Skeletal muscle satellite cell (primary cell): ENCODE measurements around the gene DPP6.

Experiments
- H3K27me3 ChIP-seq: 2 replicates; pipeline ENCODE4 v1.7.0; 2013; ENCODE audit warnings: low read length; ENCODE audit not compliant: control insufficient read depth, insufficient read depth
- H3K36me3 ChIP-seq: 2 replicates; pipeline ENCODE4 v1.7.0; 2013; ENCODE audit warnings: mild to moderate bottlenecking, control low read depth, low read length; ENCODE audit not compliant: insufficient read depth
- H3K4me1 ChIP-seq: 2 replicates; pipeline ENCODE4 v1.7.0; 2013; ENCODE audit warnings: low read length; ENCODE audit not compliant: control insufficient read depth, insufficient read depth
- H3K4me2 ChIP-seq: 2 replicates; pipeline ENCODE4 v1.7.0; 2013; ENCODE audit warnings: mild to moderate bottlenecking, low read length
- H3K4me3 ChIP-seq: 2 replicates; pipeline ENCODE4 v1.7.0; 2013; ENCODE audit warnings: low read length
- H3K9ac ChIP-seq: 2 replicates; pipeline ENCODE4 v1.7.0; 2013; ENCODE audit warnings: mild to moderate bottlenecking, low read depth, low read length, moderate library complexity
- H3K9me3 ChIP-seq: replicated peaks from 2 replicates; pipeline ENCODE4 v1.7.0; 2013; ENCODE audit warnings: mild to moderate bottlenecking, control low read depth, low read length

The DPP6 gene

DNA sequence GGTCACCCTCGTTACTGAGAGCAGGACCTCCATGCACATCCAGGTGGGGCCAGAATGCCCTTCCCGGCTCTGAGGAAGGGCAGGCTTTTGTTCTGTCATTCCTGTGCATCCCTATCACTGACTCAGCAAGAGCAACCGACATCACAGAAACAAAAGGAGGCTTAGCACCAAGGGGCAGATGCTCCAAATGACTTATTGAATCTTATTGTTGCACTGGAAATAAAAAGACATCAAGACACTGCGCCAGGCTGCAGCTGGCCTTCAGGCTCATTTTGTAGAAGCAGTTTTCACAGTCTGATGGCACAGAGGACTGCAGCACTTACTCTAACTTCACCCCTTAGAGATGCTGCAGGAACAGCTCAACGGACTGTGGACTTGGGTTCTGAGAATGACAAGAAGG lies 824.3 kb downstream of the DPP6 start:
- peaks cover 7% of the 10 kb centered on the region for H3K9me3 ChIP-seq

DNA sequence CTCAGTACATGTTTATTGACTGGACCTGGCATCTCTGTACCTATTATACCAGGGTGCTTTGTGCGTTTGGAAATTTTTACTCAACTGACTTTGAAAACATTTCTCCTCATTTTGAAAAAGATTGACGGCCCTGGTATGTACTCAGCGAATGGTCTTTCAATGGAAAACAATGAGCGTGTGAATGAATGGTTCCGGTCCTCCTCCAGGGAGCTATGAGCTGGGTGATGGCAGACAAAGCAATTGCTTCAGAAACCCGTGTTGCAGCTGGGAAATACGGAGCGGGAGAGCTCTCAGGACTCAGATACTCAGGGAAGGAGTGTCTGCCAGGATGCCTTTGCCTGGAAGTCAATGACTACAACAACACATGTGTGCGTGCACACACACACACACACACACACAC lies 824.8 kb downstream of the DPP6 start:
- Histone ChIP-seq H3K9ac (no peak overlapping the region), H3K27me3 (no peaks in the 10 kb centered on the region), H3K36me3 (no peaks in the 10 kb centered on the region), H3K4me3 (no peak overlapping the region), H3K4me2 (no peak overlapping the region), H3K9me3 (peaks cover 7% of the 10 kb centered on the region), H3K4me1 (no peaks in the 10 kb centered on the region)

More for the DNA sequence above, 824.3 kb downstream of the DPP6 start:
- Histone ChIP-seq H3K36me3 (no peaks in the 10 kb centered on the region), H3K4me3 (no peak overlapping the region), H3K4me2 (no peak overlapping the region), H3K4me1 (no peaks in the 10 kb centered on the region), H3K9ac (no peak overlapping the region), H3K27me3 (no peaks in the 10 kb centered on the region)

DNA sequence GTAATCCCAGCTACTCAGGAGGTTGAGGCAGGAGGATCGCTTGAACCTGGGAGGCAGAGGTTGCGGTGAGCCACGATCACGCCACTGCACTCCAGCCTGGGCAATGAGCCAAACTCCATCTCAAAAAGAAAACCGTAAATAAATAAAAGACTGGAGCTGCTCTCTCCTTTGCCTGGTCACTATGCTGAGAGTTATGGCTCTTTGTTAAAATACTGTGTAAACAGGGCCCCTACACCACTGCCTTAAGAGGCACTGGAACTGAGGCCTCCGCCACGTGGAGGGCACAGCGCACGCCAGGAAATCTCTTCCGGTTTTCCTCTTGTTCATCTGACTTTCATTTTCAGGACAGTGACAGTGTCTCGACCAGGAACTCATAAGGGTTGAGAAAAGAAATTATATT lies 827.4 kb downstream of the DPP6 start:
- Histone ChIP-seq H3K4me3 (no peak overlapping the region), H3K27me3 (no peaks in the 10 kb centered on the region), H3K9ac (no peak overlapping the region), H3K4me1 (no peaks in the 10 kb centered on the region), H3K9me3 (peaks cover 20% of the 10 kb centered on the region), H3K4me2 (no peak overlapping the region), H3K36me3 (no peaks in the 10 kb centered on the region)

DNA sequence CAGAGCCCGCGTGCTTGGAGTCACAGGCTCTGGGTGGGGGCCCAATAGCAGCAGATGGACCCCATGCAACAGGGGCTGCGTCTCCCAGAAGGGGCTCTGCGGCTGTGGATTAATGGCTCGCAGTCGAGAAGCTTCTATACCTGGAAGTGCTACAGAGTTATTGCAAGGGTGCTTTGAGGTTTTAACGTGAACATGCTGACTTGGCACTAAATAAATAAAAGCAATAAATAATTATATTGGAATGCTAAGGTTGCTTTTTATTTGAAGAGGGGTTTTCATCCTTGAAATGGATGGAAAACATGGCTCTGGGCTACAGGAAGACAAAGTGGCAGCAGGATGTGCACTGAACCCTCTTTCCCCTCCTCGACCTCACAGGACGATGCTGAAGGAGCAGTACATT lies 828.3 kb downstream of the DPP6 start:
- Histone ChIP-seq H3K4me1 (no peaks in the 10 kb centered on the region), H3K4me2 (no peak overlapping the region), H3K36me3 (no peaks in the 10 kb centered on the region), H3K27me3 (no peaks in the 10 kb centered on the region), H3K9me3 (peaks cover 21% of the 10 kb centered on the region), H3K9ac (no peak overlapping the region), H3K4me3 (no peak overlapping the region)

DNA sequence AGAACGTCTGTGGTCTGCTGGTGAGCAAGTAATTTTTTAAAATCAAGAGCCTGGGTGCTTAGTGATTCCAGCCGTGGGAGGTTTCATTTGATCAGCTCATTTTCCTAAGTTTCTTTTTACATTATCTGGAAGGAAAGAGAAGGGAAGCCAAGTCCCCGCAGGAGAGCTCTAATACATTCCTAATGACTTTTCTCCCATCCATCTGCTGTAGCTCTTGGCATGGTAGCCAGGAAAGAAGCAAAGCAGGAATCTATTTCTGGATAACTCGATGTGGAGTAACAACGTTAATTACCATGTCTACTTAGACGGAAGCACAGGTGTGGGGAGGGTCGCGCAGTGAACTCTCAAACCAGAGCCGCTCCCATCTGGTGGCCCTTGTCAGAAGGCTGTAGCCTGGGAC lies 828.8 kb downstream of the DPP6 start:
- Histone ChIP-seq H3K27me3 (no peaks in the 10 kb centered on the region), H3K9ac (no peak overlapping the region), H3K4me1 (no peaks in the 10 kb centered on the region), H3K9me3 (peaks cover 21% of the 10 kb centered on the region), H3K4me2 (no peak overlapping the region), H3K4me3 (no peak overlapping the region), H3K36me3 (no peaks in the 10 kb centered on the region)

DNA sequence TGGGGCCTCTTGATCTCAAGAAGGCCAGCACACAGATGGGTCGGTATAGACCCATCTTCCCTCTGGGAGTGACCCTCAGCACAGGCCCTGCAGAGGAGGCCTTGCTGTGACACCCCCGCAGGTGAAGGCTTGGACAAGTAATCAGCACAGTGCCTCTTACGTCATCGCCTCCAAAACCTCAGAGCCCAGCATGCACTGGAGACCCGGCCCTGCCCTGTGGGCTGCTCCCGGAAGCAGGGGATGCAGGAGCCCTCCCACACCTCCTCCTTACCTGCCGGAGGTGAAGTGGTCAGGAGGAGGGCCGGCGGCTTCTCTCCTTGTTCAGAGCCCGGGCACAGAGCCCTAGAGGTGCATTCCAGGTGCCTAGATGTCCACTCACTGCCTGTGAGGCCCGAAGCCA lies 829.3 kb downstream of the DPP6 start:
- Histone ChIP-seq H3K4me1 (no peaks in the 10 kb centered on the region), H3K4me3 (no peak overlapping the region), H3K36me3 (no peaks in the 10 kb centered on the region), H3K9ac (no peak overlapping the region), H3K4me2 (no peak overlapping the region), H3K27me3 (no peaks in the 10 kb centered on the region), H3K9me3 (peaks cover 19% of the 10 kb centered on the region)

DNA sequence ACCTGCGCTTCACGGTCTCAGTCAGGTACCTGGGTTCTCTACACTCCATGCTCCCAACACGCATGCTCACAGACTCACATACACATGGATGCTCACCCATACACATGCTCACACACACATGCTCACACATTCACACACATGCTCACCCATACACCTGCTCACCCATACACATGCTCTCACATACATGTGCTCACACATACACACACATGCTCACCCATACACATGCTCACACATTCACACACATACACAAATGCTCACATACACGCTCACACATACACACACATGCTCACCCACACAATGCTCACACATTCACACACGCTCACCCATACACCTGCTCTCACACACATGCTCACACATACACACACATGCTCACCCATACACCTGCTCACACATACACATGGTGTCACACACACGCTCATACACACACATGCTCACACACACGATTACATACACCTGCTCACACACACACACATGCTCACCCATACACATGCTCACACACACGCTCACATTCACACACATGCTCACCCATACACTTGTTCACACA lies 830.8 kb downstream of the DPP6 start:
- Histone ChIP-seq H3K4me1 (no peaks in the 10 kb centered on the region), H3K36me3 (no peaks in the 10 kb centered on the region), H3K4me2 (no peak overlapping the region), H3K4me3 (no peak overlapping the region), H3K9me3 (peaks cover 16% of the 10 kb centered on the region), H3K9ac (no peak overlapping the region), H3K27me3 (no peaks in the 10 kb centered on the region)

DNA sequence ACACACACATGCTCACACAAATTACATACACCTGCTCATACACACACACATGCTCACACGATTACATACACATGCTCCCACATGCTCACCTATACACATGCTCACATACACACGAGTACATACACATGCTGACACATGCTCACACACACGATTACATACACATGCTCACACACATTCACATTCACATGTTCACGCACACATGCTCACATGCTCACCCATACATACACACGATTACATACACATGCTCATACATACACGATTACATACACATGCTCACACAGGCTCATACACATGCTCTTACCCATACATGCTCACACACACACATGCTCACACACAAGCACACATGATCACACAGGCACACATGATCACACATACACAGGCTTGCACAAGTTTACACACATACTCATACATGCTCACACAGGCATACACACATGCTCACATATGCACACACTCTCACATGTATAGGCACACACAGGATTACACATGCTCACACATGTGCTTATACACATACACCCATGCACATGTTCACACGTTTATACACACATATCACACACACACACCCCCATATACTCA lies 832.2 kb downstream of the DPP6 start:
- Histone ChIP-seq H3K4me3 (no peak overlapping the region), H3K4me1 (no peaks in the 10 kb centered on the region), H3K9me3 (peaks cover 16% of the 10 kb centered on the region), H3K27me3 (no peaks in the 10 kb centered on the region), H3K4me2 (no peak overlapping the region), H3K36me3 (no peaks in the 10 kb centered on the region), H3K9ac (no peak overlapping the region)

DNA sequence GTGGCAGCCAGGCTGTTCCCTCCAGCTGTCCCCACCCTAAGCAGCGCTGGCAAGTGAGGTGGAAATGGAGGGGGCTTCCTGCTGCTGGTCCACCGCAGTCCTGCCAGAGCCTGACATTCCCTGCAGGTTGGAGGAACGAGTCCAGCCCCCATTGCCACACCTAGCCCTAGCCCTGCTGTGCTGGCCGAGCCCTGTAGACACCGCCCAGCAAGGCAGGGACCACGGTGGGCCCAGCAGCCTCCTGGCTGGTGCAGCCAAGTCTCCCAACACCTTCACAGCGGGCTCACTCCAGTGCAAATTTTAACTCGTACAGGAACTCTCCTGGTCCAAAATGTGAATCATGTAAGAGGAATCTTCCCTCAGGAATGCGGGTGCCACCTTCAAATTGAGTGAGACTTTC lies 834.4 kb downstream of the DPP6 start:
- Histone ChIP-seq H3K36me3 (no peaks in the 10 kb centered on the region), H3K4me2 (no peak overlapping the region), H3K9ac (no peak overlapping the region), H3K4me1 (no peaks in the 10 kb centered on the region), H3K4me3 (no peak overlapping the region), H3K9me3 (peaks cover 20% of the 10 kb centered on the region), H3K27me3 (no peaks in the 10 kb centered on the region)

DNA sequence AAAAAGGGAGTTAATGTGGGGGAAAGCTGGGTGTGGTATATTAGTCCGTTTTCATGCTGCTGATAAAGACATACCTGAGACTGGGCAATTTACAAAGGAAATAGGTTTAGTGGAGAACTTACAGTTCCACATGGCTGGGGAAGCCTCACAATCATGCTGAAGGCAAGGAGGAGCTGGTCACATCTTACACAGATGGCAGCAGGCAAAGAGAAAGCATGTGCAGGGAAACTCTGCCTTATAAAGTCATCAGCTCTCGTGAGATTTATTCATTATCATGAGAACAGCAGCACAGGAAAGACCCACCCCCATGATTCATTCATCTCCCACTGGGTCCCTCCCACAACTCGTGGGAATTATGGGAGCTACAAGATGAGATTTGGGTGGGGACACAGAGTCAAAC lies 836.5 kb downstream of the DPP6 start:
- Histone ChIP-seq H3K27me3 (no peaks in the 10 kb centered on the region), H3K4me2 (no peak overlapping the region), H3K9me3 (peaks cover 15% of the 10 kb centered on the region), H3K4me3 (no peak overlapping the region), H3K4me1 (no peaks in the 10 kb centered on the region), H3K9ac (no peak overlapping the region), H3K36me3 (no peaks in the 10 kb centered on the region)

DNA sequence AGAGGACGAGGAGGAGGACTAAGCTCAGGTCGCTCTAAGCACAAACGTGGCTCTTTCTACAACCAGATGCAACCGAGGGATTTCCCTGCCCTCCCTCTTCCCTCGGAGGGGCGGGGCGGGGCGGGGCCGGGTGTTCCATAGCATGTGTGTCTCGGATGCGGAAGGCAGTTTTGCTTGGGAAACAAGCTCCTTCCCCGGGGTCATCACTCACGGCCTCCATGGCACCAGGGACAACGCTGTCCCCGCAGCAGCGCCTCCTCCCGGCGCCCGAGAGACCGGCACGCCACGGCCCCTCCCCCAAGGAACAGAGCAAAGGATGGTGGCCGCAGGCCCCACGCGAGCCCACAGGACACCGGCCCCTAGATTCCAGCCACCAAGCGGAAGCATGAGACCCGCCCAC lies 840.3 kb downstream of the DPP6 start:
- Histone ChIP-seq H3K36me3 (no peaks in the 10 kb centered on the region), H3K4me3 (no peak overlapping the region), H3K27me3 (no peaks in the 10 kb centered on the region), H3K4me2 (no peak overlapping the region), H3K9ac (no peak overlapping the region), H3K9me3 (peaks cover 4% of the 10 kb centered on the region), H3K4me1 (no peaks in the 10 kb centered on the region)

DNA sequence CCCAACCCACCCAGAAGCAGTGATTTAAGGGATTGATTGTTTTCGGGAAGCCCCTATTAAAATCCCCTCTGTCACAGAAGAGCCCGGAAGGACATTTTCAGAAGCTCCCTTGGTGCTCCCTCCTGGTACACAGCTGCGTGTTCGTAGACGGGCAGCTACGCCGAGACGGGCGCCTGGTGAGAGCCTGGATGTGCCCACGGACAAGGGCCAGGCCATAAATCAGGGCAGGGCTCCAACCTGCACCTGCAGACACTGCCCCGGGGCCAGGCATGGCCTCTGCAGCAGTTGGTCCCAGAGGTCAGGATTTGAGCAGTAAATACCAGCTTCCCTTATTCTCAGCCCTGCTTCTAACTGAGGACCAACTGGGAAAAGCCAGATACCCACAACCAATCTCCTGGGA lies 843.9 kb downstream of the DPP6 start:
- Histone ChIP-seq H3K4me3 (no peak overlapping the region), H3K4me1 (no peaks in the 10 kb centered on the region), H3K27me3 (no peaks in the 10 kb centered on the region), H3K9ac (no peak overlapping the region), H3K36me3 (no peaks in the 10 kb centered on the region), H3K4me2 (no peak overlapping the region), H3K9me3 (no peaks in the 10 kb centered on the region)
